Measurements from ENCODE around the gene IFFO2. TPM values are rescaled to one million over a fixed set of nuclear protein-coding genes. Genes with fewer than 3 reads are reported as not detected.
A peak's percentile ranks its signal among the peaks of the same experiment; 100 is the strongest.

Gene IFFO2
- total RNA-seq, 1 donor from 2014 or later, result 131 TPM

- intact Hi-C loops (cut with DNase I), result loop anchor here (2.0 kb wide), 1 partner anchor 41 kb away; the partner anchor contains the start of gene IFFO2
- DNase-seq (ENCODE audit: low spot score in 2 of 2), result peak in 1 of 2 donors; percentile 63
- H3K27ac ChIP-seq, result peak overlapping the region; percentile 72 to 78
Measured at GRCh38 chr1:18998016-18998724, 41.7 kb upstream of the IFFO2 start.

GRCh38 chr1:18997508-18997907 is 41.0 kb upstream of the IFFO2 start:
- H3K27ac ChIP-seq, result peak overlapping the region; percentile 72 to 78
- TF ChIP-seq CTCF (IDR thresholded peaks at IDR 0.05), result no peak
- peaks cover 0 to 22% of the 10 kb centered on the region in 2 donors for H3K4me1 ChIP-seq
- H3K4me3 ChIP-seq, result no peak overlapping the region
- H3K36me3 ChIP-seq, result no peaks in the 10 kb centered on the region
- DNase-seq (ENCODE audit: low spot score in 2 of 2), result peak in 1 of 2 donors; percentile 45
- H3K27me3 ChIP-seq, result no peaks in the 10 kb centered on the region
- H3K9me3 ChIP-seq, result peaks cover 0 to 17% of the 10 kb centered on the region in 2 donors
- intact Hi-C loops (cut with DNase I), result no loop called here

More at GRCh38 chr1:18998016-18998724, 41.7 kb upstream of the IFFO2 start:
- peaks cover 0 to 22% of the 10 kb centered on the region in 2 donors for H3K4me1 ChIP-seq
- H3K9me3 ChIP-seq, result peaks cover 0 to 17% of the 10 kb centered on the region in 2 donors
- no peaks in the 10 kb centered on the region for H3K36me3 ChIP-seq
- no peak for TF ChIP-seq CTCF (IDR thresholded peaks at IDR 0.05)
- H3K27me3 ChIP-seq, result no peaks in the 10 kb centered on the region
- no peak overlapping the region for H3K4me3 ChIP-seq

GRCh38 chr1:18996548-18997177 is 40.2 kb upstream of the IFFO2 start:
- Histone ChIP-seq H3K4me3 (no peak overlapping the region), H3K4me1 (peaks cover 0 to 22% of the 10 kb centered on the region in 2 donors), H3K27ac (no peak overlapping the region), H3K36me3 (no peaks in the 10 kb centered on the region), H3K9me3 (peaks cover 0 to 13% of the 10 kb centered on the region in 2 donors), H3K27me3 (no peaks in the 10 kb centered on the region)
- TF ChIP-seq CTCF (IDR thresholded peaks at IDR 0.05), result no peak
- peak in 1 of 2 donors; percentile 16 for DNase-seq (ENCODE audit: low spot score in 2 of 2)
- intact Hi-C loops (cut with DNase I), result no loop called here

DNA sequence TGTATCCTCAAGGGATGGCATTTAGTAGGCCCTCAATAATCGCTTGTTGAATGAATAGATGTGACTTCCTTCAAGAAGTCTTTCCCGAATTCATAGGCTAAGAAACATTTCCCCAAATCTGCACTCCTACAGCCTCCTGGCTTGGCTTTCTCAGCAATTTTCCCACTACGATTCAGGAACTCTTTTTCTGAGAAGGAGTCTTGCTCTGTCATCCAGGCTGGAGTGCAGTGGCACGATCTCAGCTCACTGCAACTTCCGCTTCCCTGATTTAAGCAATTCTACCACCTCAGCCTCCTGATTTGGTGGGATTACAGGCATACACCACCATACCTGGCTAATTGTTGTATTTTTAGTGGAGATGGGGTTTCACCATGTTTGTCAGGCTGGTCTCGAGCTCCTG is 37.9 kb upstream of the IFFO2 start:
- Histone ChIP-seq H3K27ac (no peak overlapping the region), H3K27me3 (no peaks in the 10 kb centered on the region), H3K4me1 (peaks cover 0 to 15% of the 10 kb centered on the region in 2 donors), H3K36me3 (no peaks in the 10 kb centered on the region), H3K9me3 (no peaks in the 10 kb centered on the region), H3K4me3 (no peak overlapping the region)
- TF ChIP-seq CTCF (IDR thresholded peaks at IDR 0.05), result no peak
- peak in 1 of 2 donors; percentile 13 for DNase-seq (ENCODE audit: low spot score in 2 of 2)
- intact Hi-C loops (cut with DNase I), result no loop called here

- no peak for DNase-seq (ENCODE audit: low spot score in 2 of 2)
- intact Hi-C loops (cut with DNase I), result no loop called here
- Histone ChIP-seq H3K4me1 (peaks cover 0 to 1% of the 10 kb centered on the region in 2 donors), H3K27me3 (no peaks in the 10 kb centered on the region), H3K4me3 (no peak overlapping the region), H3K27ac (no peak overlapping the region), H3K36me3 (no peaks in the 10 kb centered on the region), H3K9me3 (no peaks in the 10 kb centered on the region)
- TF ChIP-seq CTCF (IDR thresholded peaks at IDR 0.05), result no peak
Measured at GRCh38 chr1:18992646-18993045, 36.2 kb upstream of the IFFO2 start.
